Choroid plexus epithelial cell (primary cell): ENCODE results near the gene HELT.

ENCODE experiments used
- DNase-seq: peaks from one replicate; pipeline ENCODE4 v3.0.0-alpha.2; 2010; ENCODE audit warnings: low read depth
- H3K4me3 ChIP-seq: 2 replicates; pipeline ENCODE4 v1.5.1; 2011; ENCODE audit warnings: low read depth, mild to moderate bottlenecking, control low read depth, low read length, moderate library complexity
- CTCF ChIP-seq: conservative IDR thresholded peaks from 2 replicates; pipeline ENCODE4 v1.5.1; 2011; ENCODE audit warnings: low read depth, mild to moderate bottlenecking, control low read depth, inconsistent platforms, low read length, moderate library complexity

HELT gene

GRCh38 chr4:185028625-185029024, 10.3 kb downstream of the HELT start:
- no peak overlapping the region for H3K4me3 ChIP-seq
- no peak for DNase-seq
- TF ChIP-seq CTCF: no peak

GRCh38 chr4:185031611-185032010, 13.3 kb downstream of the HELT start:
- H3K4me3 ChIP-seq: no peak overlapping the region
- no peak for TF ChIP-seq CTCF
- DNase-seq: no peak

GRCh38 chr4:185033072-185033471, 14.8 kb downstream of the HELT start:
- H3K4me3 ChIP-seq: no peak overlapping the region
- TF ChIP-seq CTCF: no peak
- DNase-seq: no peak

- no peak overlapping the region for H3K4me3 ChIP-seq
- TF ChIP-seq CTCF: no peak
- DNase-seq: no peak
Measured at GRCh38 chr4:185033950-185034349, 15.7 kb downstream of the HELT start.

GRCh38 chr4:185035284-185035683, 17.0 kb downstream of the HELT start:
- no peak for DNase-seq
- H3K4me3 ChIP-seq: no peak overlapping the region
- no peak for TF ChIP-seq CTCF

GRCh38 chr4:185036019-185036418, 17.7 kb downstream of the HELT start:
- no peak for TF ChIP-seq CTCF
- DNase-seq: no peak
- H3K4me3 ChIP-seq: no peak overlapping the region

GRCh38 chr4:185036842-185037241, 18.6 kb downstream of the HELT start:
- DNase-seq: no peak
- no peak for TF ChIP-seq CTCF

More at GRCh38 chr4:185036842-185037241, 18.6 kb downstream of the HELT start:
- H3K4me3 ChIP-seq: no peak overlapping the region
